SU-DHL-6 (cell line): ENCODE measurements around the gene SLC24A3.

Experiments
- H2AFZ ChIP-seq: fragments of 200-600 bp; sonication (generic); 2 replicates; pipeline ENCODE4 v1.6.1; 2014; ENCODE audit warnings: low read depth, mild to moderate bottlenecking, moderate library complexity, mixed read lengths, antibody characterized with exemption, low read length; ENCODE audit not compliant: severe bottlenecking
- H3F3A ChIP-seq: fragments of 200-600 bp; shearing (Covaris generic); 2 replicates; pipeline ENCODE4 v1.6.0; 2016; ENCODE audit warnings: antibody characterized with exemption, mild to moderate bottlenecking; ENCODE audit not compliant: insufficient read depth
- H3K27ac ChIP-seq: fragments of 200-600 bp; sonication (generic); 2 replicates; pipeline ENCODE4 v1.5.1; 2016; ENCODE audit warnings: low read depth, mild to moderate bottlenecking, low read length, moderate library complexity, mixed read lengths
- H3K27me3 ChIP-seq: fragments of 200-600 bp; sonication (generic), shearing (Covaris generic); 2 replicates; pipeline ENCODE4 v1.6.0; 2014; ENCODE audit warnings: mild to moderate bottlenecking, low read length
- H3K36me3 ChIP-seq: fragments of 200-600 bp; sonication (generic); 2 replicates; pipeline ENCODE4 v1.6.1; 2014; ENCODE audit warnings: mild to moderate bottlenecking, low read length, mixed read lengths
- H3K4me2 ChIP-seq: fragments of 300-600, 200-600 bp; shearing (Covaris generic), sonication (generic); 2 replicates; pipeline ENCODE4 v1.6.0; 2014; ENCODE audit warnings: low read length, low read depth, mild to moderate bottlenecking; ENCODE audit not compliant: poor library complexity, severe bottlenecking
- H3K4me3 ChIP-seq: fragments of 200-600 bp; sonication (generic); 2 replicates; pipeline ENCODE4 v1.5.1; 2014; ENCODE audit warnings: antibody characterized with exemption, low read length, mild to moderate bottlenecking, mixed read lengths; ENCODE audit not compliant: insufficient read depth, poor library complexity, severe bottlenecking
- H3K79me2 ChIP-seq: fragments of 200-600 bp; sonication (generic); 2 replicates; pipeline ENCODE4 v1.6.1; 2014; ENCODE audit warnings: mild to moderate bottlenecking, low read length, moderate library complexity; ENCODE audit not compliant: insufficient read depth
- H3K9ac ChIP-seq: fragments of 200-600 bp; sonication (generic); 2 replicates; pipeline ENCODE4 v1.7.0; 2014; ENCODE audit warnings: mild to moderate bottlenecking, low read length
- H3K9me2 ChIP-seq: fragments of 200-600 bp; sonication (generic); replicated peaks from 2 replicates; pipeline ENCODE4 v1.6.1; 2014; ENCODE audit warnings: low read length; ENCODE audit not compliant: insufficient read depth
- H3K9me3 ChIP-seq: fragments of 200-600 bp; sonication (generic); 2 replicates; pipeline ENCODE4 v1.6.1; 2014; ENCODE audit warnings: low read length, mixed read lengths; ENCODE audit not compliant: insufficient read depth
- H4K20me1 ChIP-seq: fragments of 200-600 bp; sonication (generic); 2 replicates; pipeline ENCODE4 v1.6.1; 2014; ENCODE audit warnings: low read depth, mild to moderate bottlenecking, antibody characterized with exemption, low read length, moderate library complexity, mixed read lengths
- EZH2phosphoT487 ChIP-seq: fragments of 200-600 bp; sonication (generic), shearing (Covaris generic); conservative IDR thresholded peaks from 2 replicates; pipeline ENCODE4 v1.6.1; 2018; ENCODE audit warnings: mild to moderate bottlenecking, antibody characterized with exemption, low read length, moderate library complexity, mixed read lengths
- TF ChIP-seq, protein P1 (sequence below): fragments of 200-600 bp; sonication (generic); IDR thresholded peaks from one replicate; pipeline ENCODE4 v1.5.1; 2017; ENCODE audit warnings: antibody characterized with exemption, mild to moderate bottlenecking, low read length, moderate library complexity; ENCODE audit not compliant: insufficient read depth, poor library complexity, severe bottlenecking

The SLC24A3 gene

DNA sequence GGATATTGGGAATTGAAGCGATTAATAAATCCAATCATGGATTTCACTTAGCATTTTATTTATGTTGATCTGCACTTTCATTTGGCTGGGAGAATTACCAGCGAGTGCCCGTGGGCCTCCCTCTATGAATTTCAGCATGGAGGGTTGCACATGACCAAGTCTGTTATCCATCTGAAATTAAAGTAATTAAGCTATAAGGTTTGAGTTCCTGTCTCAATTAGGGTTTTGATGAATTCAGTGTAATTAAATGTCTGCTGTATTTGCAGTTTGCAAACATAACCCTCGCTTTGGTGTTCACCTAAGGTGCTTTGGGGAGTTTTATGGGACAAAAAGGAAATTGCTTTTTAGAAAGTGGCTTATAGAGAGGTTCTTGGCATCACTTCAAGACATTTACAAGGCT, 375.8 kb downstream of the SLC24A3 start:
- H2AFZ ChIP-seq = no peak overlapping the region
- no peak overlapping the region for H3K9ac ChIP-seq
- no peaks in the 10 kb centered on the region for H3F3A ChIP-seq
- H3K27ac ChIP-seq = no peak overlapping the region
- no peaks in the 10 kb centered on the region for H4K20me1 ChIP-seq
- no peaks in the 10 kb centered on the region for H3K36me3 ChIP-seq
- H3K79me2 ChIP-seq = no peaks in the 10 kb centered on the region
- no peak overlapping the region for H3K4me2 ChIP-seq
- no peak for TF ChIP-seq EZH2phosphoT487
- TF ChIP-seq, protein P1, sequence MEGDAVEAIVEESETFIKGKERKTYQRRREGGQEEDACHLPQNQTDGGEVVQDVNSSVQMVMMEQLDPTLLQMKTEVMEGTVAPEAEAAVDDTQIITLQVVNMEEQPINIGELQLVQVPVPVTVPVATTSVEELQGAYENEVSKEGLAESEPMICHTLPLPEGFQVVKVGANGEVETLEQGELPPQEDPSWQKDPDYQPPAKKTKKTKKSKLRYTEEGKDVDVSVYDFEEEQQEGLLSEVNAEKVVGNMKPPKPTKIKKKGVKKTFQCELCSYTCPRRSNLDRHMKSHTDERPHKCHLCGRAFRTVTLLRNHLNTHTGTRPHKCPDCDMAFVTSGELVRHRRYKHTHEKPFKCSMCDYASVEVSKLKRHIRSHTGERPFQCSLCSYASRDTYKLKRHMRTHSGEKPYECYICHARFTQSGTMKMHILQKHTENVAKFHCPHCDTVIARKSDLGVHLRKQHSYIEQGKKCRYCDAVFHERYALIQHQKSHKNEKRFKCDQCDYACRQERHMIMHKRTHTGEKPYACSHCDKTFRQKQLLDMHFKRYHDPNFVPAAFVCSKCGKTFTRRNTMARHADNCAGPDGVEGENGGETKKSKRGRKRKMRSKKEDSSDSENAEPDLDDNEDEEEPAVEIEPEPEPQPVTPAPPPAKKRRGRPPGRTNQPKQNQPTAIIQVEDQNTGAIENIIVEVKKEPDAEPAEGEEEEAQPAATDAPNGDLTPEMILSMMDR = no peak
- no peaks in the 10 kb centered on the region for H3K9me3 ChIP-seq
- no peaks in the 10 kb centered on the region for H3K27me3 ChIP-seq
- H3K9me2 ChIP-seq = no peaks in the 10 kb centered on the region
- H3K4me3 ChIP-seq = no peak overlapping the region

- Histone ChIP-seq H3K4me2 (no peak overlapping the region), H2AFZ (no peak overlapping the region), H3K27me3 (no peaks in the 10 kb centered on the region), H3K9me3 (no peaks in the 10 kb centered on the region), H3F3A (no peaks in the 10 kb centered on the region), H3K9me2 (no peaks in the 10 kb centered on the region), H3K9ac (no peak overlapping the region), H3K27ac (no peak overlapping the region), H4K20me1 (no peaks in the 10 kb centered on the region), H3K79me2 (no peaks in the 10 kb centered on the region), H3K36me3 (no peaks in the 10 kb centered on the region), H3K4me3 (no peak overlapping the region)
- TF ChIP-seq, protein P1 = no peak
- TF ChIP-seq EZH2phosphoT487 = no peak
Observed at GRCh38 chr20:19588732-19589131, 376.3 kb downstream of the SLC24A3 start.

- H3K4me3 ChIP-seq = no peak overlapping the region
- no peaks in the 10 kb centered on the region for H3F3A ChIP-seq
- H3K36me3 ChIP-seq = no peaks in the 10 kb centered on the region
- H2AFZ ChIP-seq = no peak overlapping the region
- TF ChIP-seq, protein P1 = no peak
- no peak for TF ChIP-seq EZH2phosphoT487
- no peak overlapping the region for H3K27ac ChIP-seq
- H3K9me2 ChIP-seq = no peaks in the 10 kb centered on the region
- H3K79me2 ChIP-seq = no peaks in the 10 kb centered on the region
- no peak overlapping the region for H3K9ac ChIP-seq
- H3K4me2 ChIP-seq = no peak overlapping the region
- no peaks in the 10 kb centered on the region for H3K27me3 ChIP-seq
- no peaks in the 10 kb centered on the region for H3K9me3 ChIP-seq
- H4K20me1 ChIP-seq = no peaks in the 10 kb centered on the region
Observed at GRCh38 chr20:19589787-19590362, 377.4 kb downstream of the SLC24A3 start.
